ENCODE measurements around the gene CROCC2.

CROCC2 gene

GRCh38 chr2:240994171-240994896 is 88.2 kb downstream of the CROCC2 start:
- WGBS (ENCODE audit: insufficient coverage, insufficient read length) = no CpG with 5 or more reads among the region's 16 CpGs
- no peak for DNase-seq (ENCODE audit: low read depth, low spot score)
- H3K4me1 ChIP-seq (ENCODE audit: control insufficient read depth, insufficient read depth, low read length) = peaks cover 4% of the 10 kb centered on the region; the same call in 1 of the 2 replicates
- no peaks in the 10 kb centered on the region for H3K9me3 ChIP-seq (ENCODE audit: control insufficient read depth, insufficient read depth, low read length)
- H3K4me3 ChIP-seq (ENCODE audit: low read length) = no peak overlapping the region
- no peaks in the 10 kb centered on the region; the same call in 1 of the 2 replicates for H3K27me3 ChIP-seq (ENCODE audit: control insufficient read depth, insufficient read depth, low read length)
- H3K27ac ChIP-seq (ENCODE audit: low read length) = no peak overlapping the region
- H3K36me3 ChIP-seq (ENCODE audit: control insufficient read depth, insufficient read depth, low read length) = no peaks in the 10 kb centered on the region; the same call in 1 of the 2 replicates

- whole genome bisulfite sequencing (ENCODE audit: insufficient coverage, insufficient read length) = no CpG with 5 or more reads among the region's 24 CpGs
- no peak for DNase-seq (ENCODE audit: low read depth, low spot score)
- H3K9me3 ChIP-seq (ENCODE audit: control insufficient read depth, insufficient read depth, low read length) = no peaks in the 10 kb centered on the region
- no peaks in the 10 kb centered on the region; the same call in 1 of the 2 replicates for H3K36me3 ChIP-seq (ENCODE audit: control insufficient read depth, insufficient read depth, low read length)
- no peak overlapping the region for H3K27ac ChIP-seq (ENCODE audit: low read length)
- peaks cover 5% of the 10 kb centered on the region; the same call in 1 of the 2 replicates for H3K4me1 ChIP-seq (ENCODE audit: control insufficient read depth, insufficient read depth, low read length)
- peaks cover 6% of the 10 kb centered on the region; the same call in 1 of the 2 replicates for H3K27me3 ChIP-seq (ENCODE audit: control insufficient read depth, insufficient read depth, low read length)
- H3K4me3 ChIP-seq (ENCODE audit: low read length) = no peak overlapping the region
Observed at GRCh38 chr2:240995041-240996021, 89.2 kb downstream of the CROCC2 start.

GRCh38 chr2:240996161-240996833 is 90.2 kb downstream of the CROCC2 start:
- no peak overlapping the region for H3K27ac ChIP-seq (ENCODE audit: low read length)
- H3K27me3 ChIP-seq (ENCODE audit: control insufficient read depth, insufficient read depth, low read length) = peaks cover 6% of the 10 kb centered on the region; the same call in 1 of the 2 replicates
- DNase-seq (ENCODE audit: low read depth, low spot score) = no peak
- no peaks in the 10 kb centered on the region; the same call in 1 of the 2 replicates for H3K36me3 ChIP-seq (ENCODE audit: control insufficient read depth, insufficient read depth, low read length)
- peaks cover 5% of the 10 kb centered on the region; the same call in 1 of the 2 replicates for H3K4me1 ChIP-seq (ENCODE audit: control insufficient read depth, insufficient read depth, low read length)
- no CpG with 5 or more reads among the region's 19 CpGs for WGBS (ENCODE audit: insufficient coverage, insufficient read length)
- H3K9me3 ChIP-seq (ENCODE audit: control insufficient read depth, insufficient read depth, low read length) = no peaks in the 10 kb centered on the region
- no peak overlapping the region for H3K4me3 ChIP-seq (ENCODE audit: low read length)

GRCh38 chr2:240996834-240997140 is 90.7 kb downstream of the CROCC2 start:
- Histone ChIP-seq H3K9me3 (ENCODE audit: control insufficient read depth, insufficient read depth, low read length) (no peaks in the 10 kb centered on the region), H3K27ac (ENCODE audit: low read length) (no peak overlapping the region), H3K27me3 (ENCODE audit: control insufficient read depth, insufficient read depth, low read length) (peaks cover 6% of the 10 kb centered on the region; the same call in 1 of the 2 replicates), H3K4me1 (ENCODE audit: control insufficient read depth, insufficient read depth, low read length) (peaks cover 5% of the 10 kb centered on the region; the same call in 1 of the 2 replicates), H3K4me3 (ENCODE audit: low read length) (no peak overlapping the region), H3K36me3 (ENCODE audit: control insufficient read depth, insufficient read depth, low read length) (no peaks in the 10 kb centered on the region; the same call in 1 of the 2 replicates)
- no CpG with 5 or more reads among the region's 13 CpGs for WGBS (ENCODE audit: insufficient coverage, insufficient read length)
- no peak for DNase-seq (ENCODE audit: low read depth, low spot score)

- DNase-seq (ENCODE audit: low read depth, low spot score) = no peak
- H3K4me3 ChIP-seq (ENCODE audit: low read length) = no peak overlapping the region
- H3K27me3 ChIP-seq (ENCODE audit: control insufficient read depth, insufficient read depth, low read length) = peaks cover 6% of the 10 kb centered on the region; the same call in 1 of the 2 replicates
- H3K4me1 ChIP-seq (ENCODE audit: control insufficient read depth, insufficient read depth, low read length) = peaks cover 5% of the 10 kb centered on the region; the same call in 1 of the 2 replicates
- WGBS (ENCODE audit: insufficient coverage, insufficient read length) = no CpG with 5 or more reads among the region's 16 CpGs
- H3K27ac ChIP-seq (ENCODE audit: low read length) = no peak overlapping the region
- no peaks in the 10 kb centered on the region for H3K9me3 ChIP-seq (ENCODE audit: control insufficient read depth, insufficient read depth, low read length)
- H3K36me3 ChIP-seq (ENCODE audit: control insufficient read depth, insufficient read depth, low read length) = no peaks in the 10 kb centered on the region; the same call in 1 of the 2 replicates
Observed at GRCh38 chr2:240997141-240997855, 91.2 kb downstream of the CROCC2 start.

- no peaks in the 10 kb centered on the region for H3K9me3 ChIP-seq (ENCODE audit: control insufficient read depth, insufficient read depth, low read length)
- peaks cover 6% of the 10 kb centered on the region; the same call in 1 of the 2 replicates for H3K27me3 ChIP-seq (ENCODE audit: control insufficient read depth, insufficient read depth, low read length)
- no peak within 1 kb of the TSS for H3K27ac ChIP-seq (ENCODE audit: low read length)
- peaks cover 5% of the 10 kb centered on the region; the same call in 1 of the 2 replicates for H3K4me1 ChIP-seq (ENCODE audit: control insufficient read depth, insufficient read depth, low read length)
- H3K36me3 ChIP-seq (ENCODE audit: control insufficient read depth, insufficient read depth, low read length) = no peaks in the 10 kb centered on the region; the same call in 1 of the 2 replicates
- H3K4me3 ChIP-seq (ENCODE audit: low read length) = peak within 1 kb of the TSS; percentile 86
- DNase-seq (ENCODE audit: low read depth, low spot score) = no peak
- no CpG with 5 or more reads among the region's 61 CpGs for WGBS (ENCODE audit: insufficient coverage, insufficient read length)
Observed at GRCh38 chr2:240997856-240998705, 91.9 kb downstream of the CROCC2 start, which contains the start of gene SNED1. Gene SNED1, plus strand, starts transcription at chr2:240998618. Its CDS starts 220 bp downstream, at chr2:240998838.

- H3K4me1 ChIP-seq (ENCODE audit: control insufficient read depth, insufficient read depth, low read length) = peaks cover 5% of the 10 kb centered on the region; the same call in 1 of the 2 replicates
- peaks cover 6% of the 10 kb centered on the region; the same call in 1 of the 2 replicates for H3K27me3 ChIP-seq (ENCODE audit: control insufficient read depth, insufficient read depth, low read length)
- no CpG with 5 or more reads among the region's 51 CpGs for WGBS (ENCODE audit: insufficient coverage, insufficient read length)
Observed at GRCh38 chr2:240998706-240998994, 92.5 kb downstream of the CROCC2 start.

GRCh38 chr2:240998995-240999791 is 93.1 kb downstream of the CROCC2 start:
- Histone ChIP-seq H3K27ac (ENCODE audit: low read length) (no peak overlapping the region), H3K9me3 (ENCODE audit: control insufficient read depth, insufficient read depth, low read length) (no peaks in the 10 kb centered on the region), H3K27me3 (ENCODE audit: control insufficient read depth, insufficient read depth, low read length) (peaks cover 6% of the 10 kb centered on the region; the same call in 1 of the 2 replicates), H3K36me3 (ENCODE audit: control insufficient read depth, insufficient read depth, low read length) (no peaks in the 10 kb centered on the region; the same call in 1 of the 2 replicates), H3K4me1 (ENCODE audit: control insufficient read depth, insufficient read depth, low read length) (peaks cover 5% of the 10 kb centered on the region; the same call in 1 of the 2 replicates), H3K4me3 (ENCODE audit: low read length) (peak overlapping the region; percentile 76; the same call in 1 of the 2 replicates)
- no peak for DNase-seq (ENCODE audit: low read depth, low spot score)
- WGBS (ENCODE audit: insufficient coverage, insufficient read length) = no CpG with 5 or more reads among the region's 71 CpGs

More at GRCh38 chr2:240998706-240998994, 92.5 kb downstream of the CROCC2 start:
- Histone ChIP-seq H3K9me3 (ENCODE audit: control insufficient read depth, insufficient read depth, low read length) (no peaks in the 10 kb centered on the region), H3K27ac (ENCODE audit: low read length) (no peak overlapping the region), H3K4me3 (ENCODE audit: low read length) (peak overlapping the region; percentile 76; the same call in 1 of the 2 replicates), H3K36me3 (ENCODE audit: control insufficient read depth, insufficient read depth, low read length) (no peaks in the 10 kb centered on the region; the same call in 1 of the 2 replicates)
- no peak for DNase-seq (ENCODE audit: low read depth, low spot score)
